Neural cell (in vitro differentiated cells): ENCODE results near the gene NRBF2.

ENCODE experiments used
- EP300 ChIP-seq: fragments of 450-650 bp; conservative IDR thresholded peaks from 2 replicates; pipeline ENCODE4 v1.6.1; 2014; ENCODE audit warnings: antibody characterized with exemption, mild to moderate bottlenecking, moderate library complexity; ENCODE audit not compliant: poor library complexity, severe bottlenecking
- RAD21 ChIP-seq: fragments of 450-650 bp; conservative IDR thresholded peaks from 2 replicates; pipeline ENCODE4 v1.6.1; 2014; ENCODE audit warnings: antibody characterized with exemption, mild to moderate bottlenecking, moderate library complexity
- TAF1 ChIP-seq: IDR thresholded peaks from 2 replicates; pipeline ENCODE4 v1.6.1; 2012; ENCODE audit warnings: low read depth
- TF ChIP-seq, protein P1 (sequence below): fragments of 450-650 bp; IDR thresholded peaks from 2 replicates; pipeline ENCODE4 v1.5.1; 2014; ENCODE audit warnings: antibody characterized with exemption, mild to moderate bottlenecking, moderate library complexity; ENCODE audit not compliant: poor library complexity, severe bottlenecking

DNA sequence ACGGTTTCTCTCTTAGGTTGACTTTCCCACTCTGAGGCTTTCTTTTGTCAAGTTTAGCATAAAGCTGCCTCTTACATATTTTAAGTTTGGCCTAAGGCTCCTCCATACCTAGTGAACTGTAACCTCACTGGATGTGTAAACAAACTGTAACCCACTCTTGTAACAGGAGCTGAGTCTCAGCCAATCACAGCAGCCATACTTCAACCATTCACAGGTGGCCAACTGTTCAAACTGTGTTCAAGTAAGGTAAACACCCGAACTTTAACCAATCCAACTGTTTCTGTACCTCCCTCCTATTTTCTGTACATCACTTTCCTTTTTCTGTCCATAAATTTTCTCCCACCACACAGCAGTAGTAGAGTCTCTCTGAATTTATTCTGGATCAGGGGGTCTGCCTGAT lies 7.7 kb upstream of the NRBF2 start:
- TF ChIP-seq TAF1 (no peak), RAD21 (no peak), EP300 (no peak)
- TF ChIP-seq, protein P1, sequence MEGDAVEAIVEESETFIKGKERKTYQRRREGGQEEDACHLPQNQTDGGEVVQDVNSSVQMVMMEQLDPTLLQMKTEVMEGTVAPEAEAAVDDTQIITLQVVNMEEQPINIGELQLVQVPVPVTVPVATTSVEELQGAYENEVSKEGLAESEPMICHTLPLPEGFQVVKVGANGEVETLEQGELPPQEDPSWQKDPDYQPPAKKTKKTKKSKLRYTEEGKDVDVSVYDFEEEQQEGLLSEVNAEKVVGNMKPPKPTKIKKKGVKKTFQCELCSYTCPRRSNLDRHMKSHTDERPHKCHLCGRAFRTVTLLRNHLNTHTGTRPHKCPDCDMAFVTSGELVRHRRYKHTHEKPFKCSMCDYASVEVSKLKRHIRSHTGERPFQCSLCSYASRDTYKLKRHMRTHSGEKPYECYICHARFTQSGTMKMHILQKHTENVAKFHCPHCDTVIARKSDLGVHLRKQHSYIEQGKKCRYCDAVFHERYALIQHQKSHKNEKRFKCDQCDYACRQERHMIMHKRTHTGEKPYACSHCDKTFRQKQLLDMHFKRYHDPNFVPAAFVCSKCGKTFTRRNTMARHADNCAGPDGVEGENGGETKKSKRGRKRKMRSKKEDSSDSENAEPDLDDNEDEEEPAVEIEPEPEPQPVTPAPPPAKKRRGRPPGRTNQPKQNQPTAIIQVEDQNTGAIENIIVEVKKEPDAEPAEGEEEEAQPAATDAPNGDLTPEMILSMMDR: no peak
